GM10847 (cell line): ENCODE data around the gene BCAS3.

Source experiments
- POLR2A ChIP-seq: IDR thresholded peaks from 2 replicates; pipeline ENCODE4 v1.6.1; 2011; ENCODE audit not compliant: insufficient read length; ENCODE audit errors: extremely low read depth

Gene BCAS3

GRCh38 chr17:61387511-61388305 is 710.1 kb downstream of the BCAS3 start:
- no peak for TF ChIP-seq POLR2A

- no peak for TF ChIP-seq POLR2A
These were observed 711.1 kb downstream of the BCAS3 start for GRCh38 chr17:61388561-61389356.

GRCh38 chr17:61389670-61390478 is 712.2 kb downstream of the BCAS3 start:
- no peak for TF ChIP-seq POLR2A

- TF ChIP-seq POLR2A: no peak
These were observed 712.8 kb downstream of the BCAS3 start for GRCh38 chr17:61390479-61390791.

- TF ChIP-seq POLR2A: no peak
These were observed 714.1 kb downstream of the BCAS3 start for GRCh38 chr17:61391595-61392291.

- TF ChIP-seq POLR2A: no peak
These were observed 715.0 kb downstream of the BCAS3 start for GRCh38 chr17:61392679-61393078.

- TF ChIP-seq POLR2A: no peak
These were observed 715.9 kb downstream of the BCAS3 start for GRCh38 chr17:61393550-61393903.

- TF ChIP-seq POLR2A: no peak
These were observed 716.4 kb downstream of the BCAS3 start for GRCh38 chr17:61393904-61394629.

GRCh38 chr17:61394630-61395408 is 717.2 kb downstream of the BCAS3 start:
- no peak for TF ChIP-seq POLR2A

GRCh38 chr17:61395409-61395982 is 717.8 kb downstream of the BCAS3 start:
- no peak for TF ChIP-seq POLR2A

- TF ChIP-seq POLR2A: no peak
These were observed 718.4 kb downstream of the BCAS3 start for GRCh38 chr17:61395983-61396585.

GRCh38 chr17:61396586-61397085 is 719.0 kb downstream of the BCAS3 start:
- no peak for TF ChIP-seq POLR2A
